Subcutaneous adipose tissue (tissue), 4 donors: ENCODE results near the gene CALML6. TPM values are rescaled to one million over a fixed set of nuclear protein-coding genes. Genes with fewer than 3 reads are reported as not detected.

Experiments used
- CTCF ChIP-seq: fragments of 450-650 bp; IDR thresholded peaks from one replicate; pipeline ENCODE4 v1.5.1; 2016; ENCODE audit warnings: low read depth, mild to moderate bottlenecking, control low read depth, antibody characterized with exemption, moderate library complexity
- total RNA-seq, 4 donors: library from RNA; depleted of rRNA; stranded (reverse); fragments of >200 nt; gene quantifications; one replicate each; pipeline ENCODE4 v1.1.0, GENCODE V29; 2016

The CALML6 gene
- total RNA-seq, 4 donors from 2014 or later: 1.3 TPM; not detected in 3

- no peak for TF ChIP-seq CTCF
Measured at GRCh38 chr1:1928231-1929101, 13.4 kb downstream of the CALML6 start.

- no peak for TF ChIP-seq CTCF
Measured at GRCh38 chr1:1929102-1929638, 14.1 kb downstream of the CALML6 start.

GRCh38 chr1:1929639-1930545 lies 14.8 kb downstream of the CALML6 start:
- no peak for TF ChIP-seq CTCF

GRCh38 chr1:1937061-1937460 lies 22.0 kb downstream of the CALML6 start:
- no peak for TF ChIP-seq CTCF

- TF ChIP-seq CTCF: no peak
Measured at GRCh38 chr1:1937549-1938275, 22.7 kb downstream of the CALML6 start.

- no peak for TF ChIP-seq CTCF
Measured at GRCh38 chr1:1938276-1938573, 23.2 kb downstream of the CALML6 start.
